Endodermal cell (in vitro differentiated cells): ENCODE data around the gene LGALS4. TPM values are rescaled to one million over a fixed set of nuclear protein-coding genes. Genes with fewer than 3 reads are reported as not detected.

ENCODE experiments used
- DNase-seq: peaks from one replicate; pipeline ENCODE4 v3.0.0-alpha.2; 2017
- H3K27ac ChIP-seq: 2 replicates; pipeline ENCODE4 v1.5.1; 2013; ENCODE audit warnings: mild to moderate bottlenecking, low read depth, low read length, moderate library complexity
- H3K27me3 ChIP-seq: 2 replicates; pipeline ENCODE4 v1.6.1; 2013; ENCODE audit warnings: mild to moderate bottlenecking, low read length, moderate library complexity; ENCODE audit not compliant: insufficient read depth, control insufficient read depth, poor library complexity, severe bottlenecking
- H3K36me3 ChIP-seq: 2 replicates; pipeline ENCODE4 v1.7.0; 2013; ENCODE audit warnings: mild to moderate bottlenecking, low read length, moderate library complexity; ENCODE audit not compliant: control insufficient read depth, insufficient read depth
- H3K4me1 ChIP-seq: one replicate; pipeline ENCODE4 v1.7.0; 2013; ENCODE audit warnings: low read length; ENCODE audit not compliant: control insufficient read depth, insufficient read depth
- H3K4me3 ChIP-seq: 2 replicates; pipeline ENCODE4 v1.5.1; 2013; ENCODE audit warnings: mild to moderate bottlenecking, low read length, moderate library complexity
- H3K9ac ChIP-seq: 2 replicates; pipeline ENCODE4 v1.6.1; 2013; ENCODE audit warnings: mild to moderate bottlenecking, low read length, moderate library complexity; ENCODE audit not compliant: poor library complexity, severe bottlenecking; ENCODE audit errors: extremely low read depth
- H3K9me3 ChIP-seq: 2 replicates; pipeline ENCODE4 v1.6.1; 2013; ENCODE audit warnings: mild to moderate bottlenecking, low read length, moderate library complexity; ENCODE audit not compliant: control insufficient read depth
- H3K27ac Mint-ChIP-seq: 2 replicates; pipeline ENCODE4 v1.8.0; 2020; ENCODE audit warnings: mixed read lengths
- H3K27me3 Mint-ChIP-seq: 2 replicates; pipeline ENCODE4 v1.8.0; 2021; ENCODE audit warnings: mild to moderate bottlenecking, mixed read lengths; ENCODE audit not compliant: insufficient read depth
- H3K36me3 Mint-ChIP-seq: 2 replicates; pipeline ENCODE4 v1.8.0; 2020; ENCODE audit warnings: low read depth, mixed read lengths
- H3K4me1 Mint-ChIP-seq: 2 replicates; pipeline ENCODE4 v1.8.0; 2020; ENCODE audit warnings: mixed read lengths
- H3K4me3 Mint-ChIP-seq: 2 replicates; pipeline ENCODE4 v1.8.0; 2020; ENCODE audit warnings: mild to moderate bottlenecking, moderate library complexity, mixed read lengths
- H3K9me3 Mint-ChIP-seq: 2 replicates; pipeline ENCODE4 v1.8.0; 2020; ENCODE audit warnings: mild to moderate bottlenecking, mixed read lengths
- WGBS, 2 experiments: methylation state at CpG; one replicate each; pipeline versions ENCODE4 v1.1.5 to v1.1.7; 2013; ENCODE audit warnings: missing lambda C conversion rate in 2 of 2, mixed read lengths in 1 of 2; ENCODE audit not compliant: insufficient coverage in 1 of 2, insufficient read length in 1 of 2; 5-methylcytosine and 5-hydroxymethylcytosine counted together
- total RNA-seq, 2 donors: library from RNA; stranded (reverse); fragmentation: NEBNext Ultra II Directional in 1 of 2; extraction: Animal tissue kit (Norgen Biotek cat#: 25700) in 1 of 2; gene quantifications; 2 replicates in 1 of 2; 3 replicates in 1 of 2; pipeline ENCODE4 v1.2.1, GENCODE V29; 2021
- TF ChIP-seq, protein P1 (sequence below): fragments of 200-600 bp; sonication (generic); conservative IDR thresholded peaks from 2 replicates; pipeline ENCODE4 v1.5.0; 2021; ENCODE audit warnings: antibody characterized with exemption, mild to moderate bottlenecking

Gene LGALS4
- total RNA-seq, 2 donors from 2014 or later, result 0.49 to 0.84 TPM

DNA sequence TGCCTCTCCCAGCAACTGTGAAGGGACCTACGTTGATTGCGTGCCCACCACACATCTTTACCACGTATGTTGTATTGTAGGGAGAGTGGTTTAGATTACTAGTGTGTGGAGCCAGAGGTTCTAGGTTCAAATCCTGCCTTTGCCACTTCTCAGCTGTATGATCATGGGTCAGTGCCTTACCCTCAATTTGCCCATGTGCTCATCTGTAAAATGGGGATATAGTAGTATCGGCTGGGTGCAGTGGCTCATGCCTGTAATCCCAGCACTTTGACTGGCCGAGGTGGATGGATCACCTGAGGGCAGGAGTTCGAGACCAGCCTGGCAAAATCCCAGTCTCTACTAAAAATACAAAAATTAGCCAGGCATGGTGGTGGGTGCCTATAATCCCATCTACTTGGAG lies 578 bp upstream of the LGALS4 start:
- Histone ChIP-seq H3K27ac (no peak overlapping the region), H3K27me3 (no peaks in the 10 kb centered on the region), H3K9me3 (no peaks in the 10 kb centered on the region), H3K4me3 (no peak overlapping the region), H3K9ac (no peak overlapping the region), H3K4me1 (no peaks in the 10 kb centered on the region), H3K36me3 (peaks cover 14% of the 10 kb centered on the region)
- no peaks in the 10 kb centered on the region for H3K4me1 Mint-ChIP-seq
- H3K27ac Mint-ChIP-seq, result no peak overlapping the region
- peaks cover 29% of the 10 kb centered on the region for H3K36me3 Mint-ChIP-seq
- H3K27me3 Mint-ChIP-seq, result no peaks in the 10 kb centered on the region
- 93 to 98% methylated on average over 6 of the region's 6 CpGs for WGBS, 2 experiments
- H3K4me3 Mint-ChIP-seq, result no peak overlapping the region
- TF ChIP-seq, protein P1, sequence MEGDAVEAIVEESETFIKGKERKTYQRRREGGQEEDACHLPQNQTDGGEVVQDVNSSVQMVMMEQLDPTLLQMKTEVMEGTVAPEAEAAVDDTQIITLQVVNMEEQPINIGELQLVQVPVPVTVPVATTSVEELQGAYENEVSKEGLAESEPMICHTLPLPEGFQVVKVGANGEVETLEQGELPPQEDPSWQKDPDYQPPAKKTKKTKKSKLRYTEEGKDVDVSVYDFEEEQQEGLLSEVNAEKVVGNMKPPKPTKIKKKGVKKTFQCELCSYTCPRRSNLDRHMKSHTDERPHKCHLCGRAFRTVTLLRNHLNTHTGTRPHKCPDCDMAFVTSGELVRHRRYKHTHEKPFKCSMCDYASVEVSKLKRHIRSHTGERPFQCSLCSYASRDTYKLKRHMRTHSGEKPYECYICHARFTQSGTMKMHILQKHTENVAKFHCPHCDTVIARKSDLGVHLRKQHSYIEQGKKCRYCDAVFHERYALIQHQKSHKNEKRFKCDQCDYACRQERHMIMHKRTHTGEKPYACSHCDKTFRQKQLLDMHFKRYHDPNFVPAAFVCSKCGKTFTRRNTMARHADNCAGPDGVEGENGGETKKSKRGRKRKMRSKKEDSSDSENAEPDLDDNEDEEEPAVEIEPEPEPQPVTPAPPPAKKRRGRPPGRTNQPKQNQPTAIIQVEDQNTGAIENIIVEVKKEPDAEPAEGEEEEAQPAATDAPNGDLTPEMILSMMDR, result no peak
- H3K9me3 Mint-ChIP-seq, result peaks cover 2% of the 10 kb centered on the region
- no peak for DNase-seq

- H3K4me1 Mint-ChIP-seq, result peaks cover 4% of the 10 kb centered on the region
- no peak overlapping the region for H3K4me3 Mint-ChIP-seq
- peak overlapping the region; percentile 61 for H3K27ac Mint-ChIP-seq
- peaks cover 14% of the 10 kb centered on the region for H3K36me3 ChIP-seq
- no peak overlapping the region for H3K4me3 ChIP-seq
- H3K9me3 ChIP-seq, result no peaks in the 10 kb centered on the region
- 93 to 95% methylated on average over 10 to 18 of the region's 18 CpGs for WGBS, 2 experiments
- no peaks in the 10 kb centered on the region for H3K27me3 Mint-ChIP-seq
- TF ChIP-seq, protein P1, result no peak
- no peak overlapping the region for H3K27ac ChIP-seq
- DNase-seq, result no peak
- H3K9ac ChIP-seq, result no peak overlapping the region
- peaks cover 22% of the 10 kb centered on the region for H3K36me3 Mint-ChIP-seq
- H3K27me3 ChIP-seq, result no peaks in the 10 kb centered on the region
- no peaks in the 10 kb centered on the region for H3K4me1 ChIP-seq
- peaks cover 7% of the 10 kb centered on the region for H3K9me3 Mint-ChIP-seq
Observed at GRCh38 chr19:38812009-38812840, 520 bp downstream of the LGALS4 start.

GRCh38 chr19:38809592-38810252 lies 3.0 kb downstream of the LGALS4 start:
- WGBS, 2 experiments, result 94 to 96% methylated on average over 2 to 7 of the region's 8 CpGs
- peaks cover 2% of the 10 kb centered on the region for H3K27me3 Mint-ChIP-seq
- Histone ChIP-seq H3K9me3 (no peaks in the 10 kb centered on the region), H3K9ac (no peak overlapping the region), H3K36me3 (no peaks in the 10 kb centered on the region), H3K4me3 (no peak overlapping the region), H3K27ac (no peak overlapping the region), H3K27me3 (no peaks in the 10 kb centered on the region), H3K4me1 (no peaks in the 10 kb centered on the region)
- peaks cover 11% of the 10 kb centered on the region for H3K9me3 Mint-ChIP-seq
- H3K4me1 Mint-ChIP-seq, result peaks cover 4% of the 10 kb centered on the region
- no peak overlapping the region for H3K4me3 Mint-ChIP-seq
- H3K36me3 Mint-ChIP-seq, result no peaks in the 10 kb centered on the region
- DNase-seq, result no peak
- H3K27ac Mint-ChIP-seq, result no peak overlapping the region
- TF ChIP-seq, protein P1, result no peak
